Body of pancreas (tissue), 4 donors: ENCODE measurements around the gene DNAH3. TPM values are rescaled to one million over a fixed set of nuclear protein-coding genes. Genes with fewer than 3 reads are reported as not detected.
A peak's percentile ranks its signal among the peaks of the same experiment; 100 is the strongest.

Experiments used
- ATAC-seq: fragments of 150-250 bp; one replicate; pipeline ENCODE4 v1.9.1; 2016
- DNase-seq, 4 donors: peaks; one replicate each; pipeline ENCODE4 v3.0.0-alpha.2; 2019
- H3K27ac ChIP-seq, 4 donors: fragments of 200-600 bp; sonication (generic); 1 replicate in 3 of 4; 2 replicates in 1 of 4; pipeline versions ENCODE4 v1.5.1 to v1.6.1; 2016 to 2019; ENCODE audit warnings: mild to moderate bottlenecking in 1 of 4, mixed read lengths in 1 of 4, moderate library complexity in 1 of 4
- H3K27me3 ChIP-seq, 2 donors: fragments of 200-600 bp; sonication (generic); one replicate each; pipeline ENCODE4 v1.6.0; 2016; ENCODE audit warnings: mild to moderate bottlenecking in 1 of 2
- H3K36me3 ChIP-seq, 2 donors: fragments of 200-600 bp; sonication (generic); replicated peaks in 1 of 2; 2 replicates each; pipeline ENCODE4 v1.5.1; 2016; ENCODE audit warnings: low read depth in 2 of 2; ENCODE audit not compliant: insufficient read depth in 1 of 2
- H3K4me1 ChIP-seq: fragments of 200-600 bp; sonication (generic); one replicate; pipeline ENCODE4 v1.6.0; 2016
- H3K4me3 ChIP-seq, 2 donors: fragments of 200-600 bp; sonication (generic); 1 replicate in 1 of 2; 2 replicates in 1 of 2; pipeline ENCODE4 v1.5.1; 2016 to 2019
- H3K9me3 ChIP-seq, 3 donors: fragments of 200-600 bp; sonication (generic); 1 replicate in 2 of 3; 2 replicates in 1 of 3; pipeline ENCODE4 v1.5.1; 2016
- CTCF ChIP-seq, 7 experiments: fragments of 450-650 bp in 4 of 7; fragments of 200-600 bp in 3 of 7; sonication (generic) in 3 of 7; IDR thresholded peaks; one replicate each; pipeline ENCODE4 v1.5.1; 2016 to 2019; ENCODE audit warnings: antibody characterized with exemption in 7 of 7
- POLR2A ChIP-seq, 3 donors: fragments of 450-650 bp; IDR thresholded peaks; one replicate each; pipeline ENCODE4 v1.6.1; 2016; ENCODE audit warnings: antibody characterized with exemption in 3 of 3, mild to moderate bottlenecking in 2 of 3
- WGBS, 2 donors: methylation state at CpG; one replicate each; pipeline ENCODE4 v1.1.5; 2017; 5-methylcytosine and 5-hydroxymethylcytosine counted together
- intact Hi-C: fragments of 100-400 bp; cut with DNase I; formaldehyde crosslinking; loops from one replicate; pipeline ENCODE4 v1.15.1; 2023
- total RNA-seq, 2 donors: library from RNA; depleted of rRNA; stranded (reverse); fragments of >200 nt; gene quantifications; one replicate each; pipeline ENCODE4 v1.1.0, GENCODE V29; 2016

Gene DNAH3
- total RNA-seq, 2 donors from 2014 or later: not detected

GRCh38 chr16:20899477-20900298 lies 251.0 kb downstream of the DNAH3 start:
- ATAC-seq (no peak), DNase-seq (peak in 3 of 4 donors; percentile 30 to 40 (median 34))
- intact Hi-C loops: loop anchor here (10.0 kb wide), 1 partner anchor 45 kb away; no protein-coding TSS in a partner anchor
- Histone ChIP-seq H3K4me1 (peaks cover 63% of the 10 kb centered on the region), H3K4me3 (peak overlapping the region; percentile 45 to 59), H3K36me3 (no peaks in the 10 kb centered on the region), H3K27me3 (no peaks in the 10 kb centered on the region), H3K9me3 (no peaks in the 10 kb centered on the region), H3K27ac (peak overlapping the region; percentile 90 to 97 (median 95))
- WGBS, 2 donors: 0 to 2% methylated on average over 15 to 23 of the region's 23 CpGs
- TF ChIP-seq POLR2A (IDR thresholded peaks at IDR 0.05): no peak
- no peak for TF ChIP-seq CTCF (IDR thresholded peaks at IDR 0.05)

- no peak overlapping the region for H3K4me3 ChIP-seq
- 7 to 15% methylated on average over 5 of the region's 5 CpGs for whole genome bisulfite sequencing, 2 donors
- peak overlapping the region in 3 of 4 donors; percentile 90 to 95 (median 95) for H3K27ac ChIP-seq
- intact Hi-C loops: no loop called here
- H3K36me3 ChIP-seq: no peaks in the 10 kb centered on the region
- H3K27me3 ChIP-seq: no peaks in the 10 kb centered on the region
- ATAC-seq (no peak), DNase-seq (no peak)
- peaks cover 57% of the 10 kb centered on the region for H3K4me1 ChIP-seq
- no peaks in the 10 kb centered on the region for H3K9me3 ChIP-seq
- no peak for TF ChIP-seq CTCF (IDR thresholded peaks at IDR 0.05)
- peak in 2 of 3 donors; percentile 28 to 56 for TF ChIP-seq POLR2A (IDR thresholded peaks at IDR 0.05)
Measured at GRCh38 chr16:20899071-20899470, 251.6 kb downstream of the DNAH3 start.

- H3K4me3 ChIP-seq: no peak overlapping the region
- intact Hi-C loops: no loop called here
- WGBS, 2 donors: 67 to 71% methylated on average over 3 of the region's 3 CpGs
- TF ChIP-seq CTCF (IDR thresholded peaks at IDR 0.05): no peak
- no peak for TF ChIP-seq POLR2A (IDR thresholded peaks at IDR 0.05)
- ATAC-seq: no peak
- no peaks in the 10 kb centered on the region for H3K36me3 ChIP-seq
- no peaks in the 10 kb centered on the region for H3K9me3 ChIP-seq
- peak overlapping the region in 1 of 4 donors; percentile 95 for H3K27ac ChIP-seq
- H3K4me1 ChIP-seq: peaks cover 45% of the 10 kb centered on the region
- DNase-seq: no peak
- H3K27me3 ChIP-seq: no peaks in the 10 kb centered on the region
Measured at GRCh38 chr16:20897922-20898321, 252.7 kb downstream of the DNAH3 start.

- Histone ChIP-seq H3K9me3 (no peaks in the 10 kb centered on the region), H3K27ac (peak overlapping the region in 1 of 4 donors; percentile 95), H3K4me1 (peaks cover 40% of the 10 kb centered on the region), H3K36me3 (no peaks in the 10 kb centered on the region), H3K4me3 (no peak overlapping the region), H3K27me3 (no peaks in the 10 kb centered on the region)
- TF ChIP-seq CTCF (IDR thresholded peaks at IDR 0.05) (no peak), POLR2A (IDR thresholded peaks at IDR 0.05) (no peak)
- 83 to 87% methylated on average over 2 to 4 of the region's 4 CpGs for WGBS, 2 donors
- intact Hi-C loops: no loop called here
- DNase-seq (no peak), ATAC-seq (no peak)
Measured at GRCh38 chr16:20897253-20897897, 253.3 kb downstream of the DNAH3 start.
